Gastroesophageal sphincter (tissue), 4 donors: Measurements from ENCODE around the gene REPIN1. TPM values are rescaled to one million over a fixed set of nuclear protein-coding genes. Genes with fewer than 3 reads are reported as not detected.

Experiments
- ATAC-seq: fragments of 150-250 bp; one replicate; pipeline ENCODE4 v1.9.1; 2016; ENCODE audit warnings: mild to moderate bottlenecking, moderate library complexity
- H3K27ac ChIP-seq, 4 donors: fragments of 200-600 bp; sonication (generic) in 3 of 4; 1 replicate in 3 of 4; 2 replicates in 1 of 4; pipeline ENCODE4 v1.5.1; 2016 to 2019
- H3K27me3 ChIP-seq: fragments of 200-600 bp; sonication (generic); one replicate; pipeline ENCODE4 v1.5.1; 2019
- H3K36me3 ChIP-seq, 2 donors: fragments of 200-600 bp; sonication (generic); one replicate each; pipeline ENCODE4 v1.5.1; 2019; ENCODE audit warnings: control low read depth in 1 of 2
- H3K4me1 ChIP-seq, 3 donors: fragments of 200-600 bp; sonication (generic); 1 replicate in 2 of 3; 2 replicates in 1 of 3; pipeline ENCODE4 v1.5.1; 2016 to 2019; ENCODE audit warnings: control low read depth in 2 of 3
- H3K4me3 ChIP-seq, 2 donors: fragments of 200-600 bp; sonication (generic); one replicate each; pipeline ENCODE4 v1.5.1; 2019; ENCODE audit warnings: mild to moderate bottlenecking in 1 of 2, moderate library complexity in 1 of 2
- H3K9me3 ChIP-seq, 3 donors: fragments of 200-600 bp; sonication (generic); one replicate each; pipeline ENCODE4 v1.5.1; 2017 to 2019; ENCODE audit warnings: control low read depth in 2 of 3
- CTCF ChIP-seq, 4 experiments: fragments of 200-600 bp in 2 of 4; fragments of 450-650 bp in 2 of 4; sonication (generic) in 1 of 4; IDR thresholded peaks; one replicate each; pipeline ENCODE4 v1.5.1; 2017 to 2019; ENCODE audit warnings: antibody characterized with exemption in 4 of 4, mild to moderate bottlenecking in 2 of 4, moderate library complexity in 2 of 4
- EP300 ChIP-seq: sonication (generic); formaldehyde crosslinking; IDR thresholded peaks from one replicate; pipeline ENCODE4 v1.6.1; 2017; ENCODE audit warnings: antibody characterized with exemption, mild to moderate bottlenecking
- POLR2A ChIP-seq, 2 donors: fragments of 450-650 bp; IDR thresholded peaks; one replicate each; pipeline ENCODE4 v1.6.1; 2017; ENCODE audit warnings: antibody characterized with exemption in 2 of 2, mild to moderate bottlenecking in 2 of 2, moderate library complexity in 1 of 2
- POLR2AphosphoS5 ChIP-seq: sonication (generic); formaldehyde crosslinking; IDR thresholded peaks from one replicate; pipeline ENCODE4 v1.6.1; 2017; ENCODE audit warnings: antibody characterized with exemption
- WGBS, 2 donors: methylation state at CpG; one replicate each; pipeline ENCODE4 v1.1.5; 2018; ENCODE audit warnings: low coverage in 1 of 2; 5-methylcytosine and 5-hydroxymethylcytosine counted together
- total RNA-seq, 4 donors: library from RNA; depleted of rRNA; stranded (reverse); fragments of >200 nt; gene quantifications; one replicate each; pipeline ENCODE4 v1.1.0, GENCODE V29; 2016

REPIN1 gene
- total RNA-seq, 4 donors from 2014 or later = 72.7 to 132 (median 102) TPM

- H3K4me3 ChIP-seq = no peak overlapping the region
- TF ChIP-seq EP300 = no peak
- no peak for TF ChIP-seq CTCF (IDR thresholded peaks at IDR 0.05)
- no peak for TF ChIP-seq POLR2A (IDR thresholded peaks at IDR 0.05)
Observed at GRCh38 chr7:150373049-150373801, 4.6 kb downstream of the REPIN1 start.

GRCh38 chr7:150374026-150374425 lies 5.4 kb downstream of the REPIN1 start:
- ATAC-seq = no peak
- 69% methylated on average over 2 of the region's 4 CpGs; no CpG with 5 or more reads in 1 of the 2 donors for WGBS, 2 donors

More at GRCh38 chr7:150373049-150373801, 4.6 kb downstream of the REPIN1 start:
- H3K27ac ChIP-seq = peak overlapping the region in 2 of 4 donors; percentile 26 to 35
- no peaks in the 10 kb centered on the region for H3K9me3 ChIP-seq
- H3K4me1 ChIP-seq = peaks cover 0 to 60% (median 18%) of the 10 kb centered on the region in 3 donors
- no peak for ATAC-seq
- no peaks in the 10 kb centered on the region for H3K27me3 ChIP-seq
- 80 to 82% methylated on average over 7 to 8 of the region's 21 CpGs for WGBS, 2 donors
- peaks cover 0 to 52% of the 10 kb centered on the region in 2 donors for H3K36me3 ChIP-seq

GRCh38 chr7:150374472-150374871 lies 5.8 kb downstream of the REPIN1 start:
- no peak for ATAC-seq
- Histone ChIP-seq H3K9me3 (no peaks in the 10 kb centered on the region), H3K27ac (no peak overlapping the region), H3K4me3 (no peak overlapping the region), H3K27me3 (no peaks in the 10 kb centered on the region), H3K4me1 (peaks cover 0 to 62% (median 20%) of the 10 kb centered on the region in 3 donors), H3K36me3 (peaks cover 0 to 52% of the 10 kb centered on the region in 2 donors)
- WGBS, 2 donors = 93 to 97% methylated on average over 2 to 4 of the region's 5 CpGs
- TF ChIP-seq POLR2A (IDR thresholded peaks at IDR 0.05) (no peak), EP300 (no peak), CTCF (IDR thresholded peaks at IDR 0.05) (no peak), POLR2AphosphoS5 (no peak)

More at GRCh38 chr7:150374026-150374425, 5.4 kb downstream of the REPIN1 start:
- H3K9me3 ChIP-seq = no peaks in the 10 kb centered on the region
- no peak overlapping the region for H3K4me3 ChIP-seq
- no peak for TF ChIP-seq EP300
- TF ChIP-seq POLR2A (IDR thresholded peaks at IDR 0.05) = no peak
- no peak for TF ChIP-seq CTCF (IDR thresholded peaks at IDR 0.05)
- TF ChIP-seq POLR2AphosphoS5 = no peak
- H3K36me3 ChIP-seq = peaks cover 0 to 52% of the 10 kb centered on the region in 2 donors
- no peaks in the 10 kb centered on the region for H3K27me3 ChIP-seq
- peak overlapping the region in 1 of 4 donors; percentile 35 for H3K27ac ChIP-seq
- peaks cover 0 to 65% (median 20%) of the 10 kb centered on the region in 3 donors for H3K4me1 ChIP-seq

GRCh38 chr7:150375662-150376521 lies 7.3 kb downstream of the REPIN1 start:
- H3K9me3 ChIP-seq = no peaks in the 10 kb centered on the region
- WGBS, 2 donors = 80 to 85% methylated on average over 9 of the region's 10 CpGs
- peak overlapping the region in 3 of 4 donors; percentile 9 to 96 (median 23) for H3K27ac ChIP-seq
- no peaks in the 10 kb centered on the region for H3K27me3 ChIP-seq
- H3K4me1 ChIP-seq = peaks cover 0 to 59% (median 11%) of the 10 kb centered on the region in 3 donors
- H3K36me3 ChIP-seq = peaks cover 0 to 44% of the 10 kb centered on the region in 2 donors
- TF ChIP-seq CTCF (IDR thresholded peaks at IDR 0.05) = no peak
- no peak for TF ChIP-seq POLR2A (IDR thresholded peaks at IDR 0.05)
- TF ChIP-seq POLR2AphosphoS5 = no peak
- no peak for TF ChIP-seq EP300
- H3K4me3 ChIP-seq = no peak overlapping the region
- ATAC-seq = no peak
